SKM-1 (cell line): ENCODE results near the gene OGFOD3.

ENCODE experiments used
- DNase-seq: peaks from one replicate; lab custom pipeline; 2025; ENCODE audit not compliant: unreplicated experiment; lab: John Stamatoyannopoulos, UW

OGFOD3 gene

DNA sequence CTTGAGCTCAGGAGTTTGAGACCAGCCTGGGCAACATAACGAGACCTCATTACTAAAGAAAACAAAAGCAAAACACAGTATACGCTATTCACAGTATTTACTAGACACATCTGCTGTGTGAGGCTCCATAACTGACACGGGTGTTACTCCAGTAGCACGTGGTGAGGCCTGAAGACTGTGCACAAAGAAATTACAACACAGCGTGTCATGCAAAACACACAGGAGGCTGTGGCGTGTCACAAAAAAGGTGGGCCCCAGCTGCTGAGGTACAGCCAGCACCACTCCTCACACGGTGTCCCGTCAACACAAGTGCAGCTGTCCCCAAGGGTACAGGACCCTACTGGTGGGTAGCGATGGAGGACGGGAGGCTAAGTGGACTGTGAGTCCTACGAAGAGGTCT lies 29.5 kb upstream of the OGFOD3 start:
- DNase-seq, result no peak

DNA sequence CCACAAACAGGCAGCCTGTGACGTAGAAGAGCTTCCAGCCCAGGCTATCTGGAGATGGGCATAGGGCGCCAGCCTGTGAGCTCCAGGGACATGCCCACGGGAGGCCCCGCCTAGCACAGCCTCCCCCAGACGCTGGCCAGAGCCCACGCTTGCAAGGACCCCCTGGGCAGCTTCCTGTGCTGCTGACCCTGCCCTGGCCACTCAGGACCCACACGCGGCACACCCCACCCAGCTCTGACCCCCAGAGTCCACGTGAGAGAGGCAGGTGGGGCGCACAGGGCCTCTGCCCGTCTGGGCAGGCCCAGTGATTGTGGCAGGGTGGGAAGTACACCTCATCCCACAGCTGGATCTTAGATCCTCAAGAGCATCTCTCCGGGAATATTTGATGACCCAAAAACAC lies 28.3 kb upstream of the OGFOD3 start:
- DNase-seq, result no peak

DNA sequence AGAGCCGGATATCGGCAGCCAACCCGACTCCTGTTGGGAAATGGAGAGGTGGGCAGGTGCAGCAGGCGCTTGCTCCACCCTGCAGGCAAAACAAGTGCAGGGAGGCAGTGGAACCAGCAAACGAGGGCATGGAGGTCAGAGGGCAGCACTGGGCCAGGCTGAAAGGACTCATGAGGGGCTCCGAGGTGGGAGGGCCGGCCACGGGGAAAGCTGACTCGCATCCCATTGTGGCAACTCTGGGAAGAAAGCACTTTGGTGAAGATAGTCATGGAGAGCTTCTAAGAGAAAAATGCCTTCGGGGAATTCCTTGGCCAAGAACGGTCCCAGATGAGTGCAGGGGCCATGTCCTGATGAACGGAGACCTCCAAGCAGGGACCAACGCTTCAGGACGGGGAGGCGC lies 27.7 kb upstream of the OGFOD3 start:
- no peak for DNase-seq

DNA sequence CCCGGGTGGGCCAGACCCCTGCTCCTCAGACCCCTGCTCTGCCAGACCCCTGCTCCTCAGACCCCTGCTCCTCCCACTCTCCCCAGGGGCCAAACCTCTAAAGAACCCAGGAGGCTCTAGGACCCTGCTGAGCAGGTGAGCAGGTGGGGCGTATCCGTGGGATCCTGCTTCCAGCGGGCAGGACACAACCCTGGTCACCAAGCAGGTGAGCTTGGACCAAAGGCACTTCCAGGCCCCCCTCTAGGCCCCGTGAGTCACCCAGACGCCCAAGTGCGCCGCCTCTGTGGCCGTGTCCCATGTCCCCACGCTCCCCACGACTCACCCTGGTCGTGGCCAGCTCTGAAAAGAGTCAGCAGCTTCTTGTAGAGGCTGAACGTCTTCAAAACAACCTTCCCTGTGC lies 27.2 kb upstream of the OGFOD3 start:
- no peak for DNase-seq

DNA sequence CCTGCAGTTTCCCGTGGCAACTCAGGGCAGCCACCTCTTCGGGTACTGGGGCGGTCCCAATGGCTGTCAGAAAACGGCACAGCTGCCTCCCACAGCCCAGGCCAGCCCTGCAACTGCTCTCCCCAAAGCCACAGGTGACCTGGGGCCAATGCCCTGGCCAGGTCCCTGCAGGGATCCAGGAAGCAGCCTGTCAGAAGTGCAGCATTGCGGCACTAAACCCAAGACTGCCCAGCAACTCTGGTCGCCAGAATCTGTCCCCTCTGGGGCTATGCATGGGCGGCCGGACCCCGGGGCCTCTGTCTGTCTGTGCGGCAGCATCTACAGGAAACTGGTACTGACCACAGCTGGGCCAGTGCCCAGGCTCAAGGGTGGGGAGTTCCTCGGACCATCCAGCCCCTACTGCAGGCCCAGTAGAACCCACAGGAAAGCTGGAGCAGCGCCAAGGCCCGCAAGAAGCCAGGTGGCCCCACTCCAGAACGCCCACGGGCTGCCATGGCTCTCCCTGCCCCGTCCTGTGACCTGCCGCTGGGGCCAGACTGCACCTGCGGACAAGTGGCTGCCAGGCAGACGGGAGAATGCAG lies 26.6 kb upstream of the OGFOD3 start:
- no peak for DNase-seq

DNA sequence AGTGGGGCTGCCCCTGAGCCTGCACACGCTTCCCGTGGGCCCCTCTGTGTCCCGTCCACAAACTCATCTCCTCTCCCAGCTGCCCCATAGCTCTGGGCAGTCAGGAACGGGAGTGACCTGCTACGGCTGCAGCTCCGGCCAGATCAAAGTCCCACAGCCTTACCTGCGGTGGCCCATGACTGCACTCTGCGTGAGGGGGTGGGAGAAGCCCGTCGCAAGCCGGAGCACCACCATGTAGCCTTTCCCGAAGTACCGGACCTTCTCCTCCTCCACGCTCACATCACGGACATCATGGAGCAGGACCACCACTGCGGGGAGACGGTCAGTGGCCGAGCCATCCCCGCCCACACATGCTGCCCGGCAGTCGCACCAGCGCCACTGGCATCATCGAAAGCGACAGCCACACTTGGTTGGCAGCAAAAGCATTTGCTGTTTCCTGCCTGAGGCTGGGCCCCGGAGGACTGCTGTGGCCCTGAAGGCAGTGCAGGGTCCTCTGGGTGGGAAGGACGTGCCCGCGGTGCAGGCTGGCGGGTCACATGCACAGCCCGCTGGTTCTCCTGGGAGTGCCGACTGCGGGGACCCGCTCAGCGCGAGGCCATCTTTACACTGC lies 26.0 kb upstream of the OGFOD3 start:
- DNase-seq, result no peak

DNA sequence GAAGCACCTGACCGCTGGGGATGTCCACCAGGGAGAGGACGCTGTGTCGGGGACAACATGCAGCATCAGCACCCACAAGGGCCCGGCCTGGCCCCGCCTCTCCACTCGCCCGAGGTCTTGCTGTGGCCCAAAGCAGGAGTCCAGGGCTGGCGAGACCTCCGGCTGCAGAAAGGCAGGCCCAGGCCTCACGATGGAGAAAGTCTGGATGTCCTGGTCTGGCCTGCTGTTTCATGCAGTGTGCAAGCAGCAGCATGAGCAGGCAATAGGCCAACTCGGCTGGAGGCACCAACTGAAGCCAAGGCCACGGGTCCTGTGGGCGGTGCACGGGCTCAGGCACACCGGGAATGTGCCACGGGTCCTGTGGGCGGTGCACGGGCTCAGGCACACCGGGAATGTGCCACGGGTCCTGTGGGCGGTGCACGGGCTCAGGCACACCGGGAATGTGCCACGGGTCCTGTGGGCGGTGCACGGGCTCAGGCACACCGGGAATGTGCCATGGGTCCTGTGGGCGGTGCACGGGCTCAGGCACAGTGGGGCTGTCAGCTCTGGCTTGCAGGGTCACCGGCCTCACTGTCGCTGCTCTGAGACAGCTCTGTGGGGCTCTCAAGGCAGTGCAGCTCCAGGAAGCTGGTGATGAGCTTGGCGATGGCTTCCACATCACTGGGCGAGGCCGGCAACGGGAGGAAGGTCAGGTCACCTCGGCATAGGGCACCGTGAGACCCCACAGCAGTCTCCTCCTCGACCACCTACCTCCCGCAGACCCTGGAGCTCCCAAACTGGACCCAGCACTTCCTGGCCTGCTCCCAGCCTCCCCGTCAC lies 25.3 kb upstream of the OGFOD3 start:
- no peak for DNase-seq

DNA sequence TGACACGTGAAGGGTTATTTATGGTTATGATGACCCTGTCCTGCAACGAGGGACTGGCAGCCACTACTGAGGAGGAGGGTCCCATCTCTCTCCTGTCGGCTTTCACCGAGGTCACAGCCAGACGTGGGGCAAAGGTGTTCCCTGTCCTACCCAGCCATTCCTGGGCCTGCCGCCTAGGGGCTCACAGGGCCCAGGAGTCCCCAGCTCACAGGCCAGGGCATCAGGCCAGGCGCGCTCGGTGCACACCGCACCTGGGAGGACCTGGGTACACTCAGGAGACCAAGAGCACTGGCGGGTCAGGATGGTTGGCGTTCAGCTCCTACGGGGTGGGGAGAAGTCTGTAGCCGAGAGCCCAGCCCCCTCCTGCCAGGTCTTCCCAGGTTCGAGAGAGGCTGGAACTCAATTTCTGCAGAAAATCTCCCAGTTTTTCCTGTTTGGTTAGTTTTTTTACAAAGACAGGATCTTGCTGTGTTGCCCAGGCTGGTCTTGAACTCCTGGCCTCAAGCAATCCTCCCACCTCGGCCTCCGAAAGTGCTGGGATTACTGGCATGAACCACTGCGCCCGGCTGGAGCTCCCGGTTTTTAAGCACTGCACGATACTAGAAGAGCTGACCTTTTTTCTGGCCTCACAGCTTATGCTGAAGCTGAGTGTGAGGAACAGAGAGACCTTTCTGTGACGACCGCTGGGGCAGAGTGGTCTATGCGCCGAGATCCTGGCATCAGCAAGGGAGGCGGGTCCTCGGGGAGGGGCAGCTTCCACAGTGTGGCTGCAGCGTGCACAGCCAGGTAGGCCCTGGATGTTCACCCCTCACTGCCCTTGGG lies 24.5 kb upstream of the OGFOD3 start:
- no peak for DNase-seq

DNA sequence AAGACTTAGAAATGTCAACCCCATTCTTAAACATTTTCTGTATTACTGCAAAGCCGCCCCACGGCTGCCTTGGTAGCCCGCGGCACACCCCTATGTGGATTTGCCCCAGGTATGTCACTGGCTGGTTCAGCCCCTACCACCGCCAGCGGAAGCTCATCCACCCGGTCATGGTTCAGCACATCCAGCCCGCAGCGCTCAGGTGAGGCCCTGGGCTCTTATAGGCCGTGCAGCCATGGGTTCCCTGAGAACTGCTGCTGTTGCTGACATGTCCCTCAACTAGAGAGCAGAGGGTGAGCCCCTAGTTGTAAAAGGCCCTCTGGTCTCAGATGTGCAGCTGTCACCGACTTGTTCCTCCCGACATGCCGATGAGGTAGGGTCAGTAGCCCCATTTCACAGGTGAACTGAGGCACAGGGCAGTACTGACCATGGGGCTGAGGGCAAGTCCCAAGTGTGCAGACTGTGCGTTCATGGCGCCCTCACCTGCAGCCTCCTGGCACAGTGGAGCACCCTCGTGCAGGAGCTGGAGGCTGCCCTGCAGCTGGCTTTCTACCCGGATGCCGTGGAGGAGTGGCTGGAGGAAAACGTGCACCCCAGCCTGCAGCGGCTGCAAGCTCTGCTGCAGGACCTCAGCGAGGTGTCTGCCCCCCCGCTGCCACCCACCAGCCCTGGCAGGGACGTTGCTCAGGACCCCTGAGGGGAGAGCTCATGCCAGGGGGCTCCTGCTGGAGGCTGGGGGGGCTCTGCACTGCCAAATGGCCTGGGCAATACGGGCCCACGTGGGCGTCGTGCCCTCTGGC lies 23.5 kb upstream of the OGFOD3 start:
- no peak for DNase-seq

DNA sequence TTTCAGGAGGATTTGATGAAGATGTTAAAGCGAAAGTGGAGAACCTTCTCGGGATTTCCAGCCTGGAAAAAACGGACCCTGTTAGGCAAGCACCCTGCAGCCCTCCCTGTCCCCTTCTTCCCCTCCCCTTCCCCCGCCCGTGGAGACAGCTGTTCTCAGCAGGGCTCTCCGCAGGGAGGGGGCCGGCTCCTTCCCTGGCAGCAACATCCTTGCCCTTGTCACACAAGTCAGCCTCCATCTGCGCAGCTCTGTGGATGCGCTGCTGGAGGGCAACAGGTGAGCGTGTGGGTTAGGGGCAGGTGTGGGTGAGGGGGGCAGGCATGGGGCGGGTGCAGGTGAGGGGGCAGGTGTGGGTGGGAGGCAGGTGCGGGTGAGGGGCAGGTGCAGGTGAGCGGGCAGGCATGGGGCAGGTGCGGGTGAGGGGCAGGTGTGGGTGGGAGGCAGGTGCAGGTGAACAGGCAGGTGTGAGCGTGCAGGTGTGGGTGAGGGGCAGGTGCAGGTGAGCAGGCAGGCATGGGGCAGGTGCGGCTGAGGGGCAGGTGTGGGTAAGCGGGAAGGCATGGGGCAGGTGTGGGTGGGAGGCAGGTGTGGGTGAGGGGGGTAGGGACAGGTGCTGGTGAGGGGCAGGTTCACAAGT lies 22.7 kb upstream of the OGFOD3 start:
- no peak for DNase-seq

DNA sequence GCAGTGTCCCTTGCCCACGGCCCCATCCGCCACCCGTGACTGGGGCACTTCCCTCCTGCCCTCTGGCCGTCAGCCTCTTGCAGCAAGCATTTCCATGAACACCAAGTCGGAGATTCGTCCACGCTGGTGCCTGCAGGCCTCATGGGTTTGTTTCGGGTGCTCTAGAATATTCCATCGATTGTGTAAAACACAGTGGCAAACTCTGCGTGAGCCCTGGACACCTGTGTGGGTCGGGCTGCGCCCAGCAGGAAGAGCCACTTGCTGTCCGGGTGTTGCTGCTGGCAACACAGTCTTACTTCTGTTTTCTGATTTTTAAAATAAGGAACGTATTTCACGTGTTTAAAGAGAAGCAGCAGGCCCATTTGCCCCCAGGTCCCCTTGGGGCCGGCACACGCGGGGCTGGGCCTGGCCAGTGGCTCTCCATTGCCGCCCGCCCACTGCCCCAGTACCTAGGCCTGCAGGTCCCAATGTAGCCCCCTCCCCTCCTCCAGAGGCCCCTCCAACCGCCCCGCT lies 22.1 kb upstream of the OGFOD3 start:
- DNase-seq, result no peak

DNA sequence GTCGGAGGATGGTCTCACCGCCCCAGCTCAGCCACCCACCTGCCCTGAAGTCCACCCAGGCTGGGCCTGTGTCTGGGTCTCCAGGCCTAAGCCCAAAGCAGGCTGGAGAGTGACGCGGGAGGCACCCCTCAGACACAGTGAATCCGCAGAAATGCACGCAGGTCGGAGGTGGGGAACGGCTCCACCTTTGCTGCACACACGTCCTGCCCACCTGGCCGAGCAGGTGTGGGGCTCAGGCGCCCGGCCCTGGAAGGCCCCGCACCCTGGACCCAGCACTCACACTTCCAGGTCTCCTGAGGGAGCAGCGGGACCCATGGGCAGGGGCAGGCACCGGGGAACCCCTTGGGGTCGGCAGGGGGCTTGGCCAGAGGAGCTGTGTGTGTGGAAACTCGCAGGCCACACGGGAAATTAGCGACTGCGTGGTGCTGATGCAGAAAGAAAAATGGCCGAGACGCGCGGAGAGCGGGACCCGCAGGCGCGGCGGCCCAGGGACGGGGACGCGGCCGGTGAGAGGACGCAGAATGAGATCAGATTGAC lies 21.5 kb upstream of the OGFOD3 start:
- DNase-seq, result no peak

DNA sequence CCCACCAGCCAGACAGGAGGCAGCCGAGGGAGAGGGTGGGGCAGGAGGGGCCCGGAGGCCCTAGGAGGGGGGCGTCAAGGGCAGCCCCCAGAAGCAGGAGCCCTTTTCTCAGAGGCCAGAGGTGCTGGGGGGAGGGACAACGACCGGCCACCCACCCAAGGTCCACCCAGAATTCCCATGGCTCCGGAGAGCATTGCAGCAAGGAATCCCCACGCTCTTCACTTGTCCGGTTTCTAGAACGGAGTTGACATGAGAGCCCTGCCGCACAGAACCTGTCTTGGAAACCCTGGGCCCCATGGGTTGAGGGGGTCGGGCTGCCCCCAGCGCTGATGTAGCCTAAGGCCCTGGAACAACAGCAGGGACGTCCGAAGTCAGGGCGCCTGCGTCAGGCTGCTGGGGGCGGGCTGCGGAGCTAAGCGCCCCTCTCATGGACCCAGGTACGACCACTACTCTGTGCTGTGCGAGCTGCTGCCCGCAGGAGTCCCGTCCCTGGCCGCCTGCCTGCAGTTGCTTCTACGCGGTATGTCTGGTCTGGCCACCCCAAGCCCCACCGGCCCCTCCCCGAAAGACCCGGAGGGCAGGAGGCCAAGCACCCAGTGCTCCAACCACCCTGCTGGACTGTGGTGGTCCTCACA lies 20.9 kb upstream of the OGFOD3 start:
- no peak for DNase-seq

DNA sequence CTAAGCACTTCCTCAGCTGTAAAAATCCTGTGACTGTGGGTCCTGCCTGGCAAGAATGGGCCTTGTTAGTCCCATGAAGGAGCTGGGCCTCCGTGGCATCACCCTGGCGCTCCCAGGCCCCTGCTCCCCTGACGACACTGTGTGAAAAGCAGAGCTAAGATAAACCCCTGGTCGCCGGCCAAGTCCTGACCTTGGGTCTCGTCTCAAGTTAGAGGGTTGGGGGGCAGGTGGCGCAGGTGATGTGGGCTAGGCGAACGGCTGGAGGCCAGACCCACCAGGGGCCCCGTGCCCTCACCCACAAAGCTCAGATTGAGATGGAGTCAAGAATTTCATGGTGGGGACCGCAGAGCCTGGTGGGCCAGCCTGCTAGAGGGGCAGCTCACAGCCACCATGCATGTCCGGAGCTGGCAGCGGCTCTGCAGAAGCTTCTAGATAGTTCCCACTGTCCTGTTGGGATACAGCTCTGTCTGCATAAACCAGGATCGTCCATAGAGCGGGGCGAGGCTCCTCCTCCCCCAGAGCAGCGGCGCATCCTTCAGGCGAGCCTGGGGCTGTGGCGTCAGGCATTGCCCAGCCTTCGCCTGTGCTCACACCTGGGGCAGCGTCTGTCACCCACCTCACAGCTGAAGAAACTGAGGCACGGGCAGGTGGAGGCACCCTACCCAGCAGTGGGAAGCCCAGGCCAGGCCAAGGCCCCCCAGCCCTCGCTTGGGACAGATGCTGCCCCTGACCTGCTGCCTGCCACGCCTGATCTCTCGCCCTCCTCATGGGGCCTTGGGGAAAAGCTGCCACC lies 20.2 kb upstream of the OGFOD3 start:
- DNase-seq, result no peak

DNA sequence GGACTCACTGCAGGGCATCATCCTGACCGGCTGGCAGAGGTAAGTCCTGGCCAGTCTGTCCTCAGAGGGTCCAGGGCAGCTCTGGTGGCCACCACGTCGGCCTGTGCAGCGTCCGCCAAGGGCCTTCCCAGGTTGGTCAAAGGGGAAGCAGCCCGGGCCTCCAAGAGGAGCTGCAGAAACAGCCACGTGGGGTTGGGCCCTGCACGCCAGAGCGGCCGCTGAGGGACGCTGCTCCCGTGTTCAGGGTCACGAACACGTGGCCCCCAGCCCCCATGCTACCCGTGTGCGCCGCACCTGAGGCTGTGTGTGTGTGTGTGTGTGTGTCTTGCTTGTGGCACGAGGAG lies 18.9 kb upstream of the OGFOD3 start:
- DNase-seq, result no peak

DNA sequence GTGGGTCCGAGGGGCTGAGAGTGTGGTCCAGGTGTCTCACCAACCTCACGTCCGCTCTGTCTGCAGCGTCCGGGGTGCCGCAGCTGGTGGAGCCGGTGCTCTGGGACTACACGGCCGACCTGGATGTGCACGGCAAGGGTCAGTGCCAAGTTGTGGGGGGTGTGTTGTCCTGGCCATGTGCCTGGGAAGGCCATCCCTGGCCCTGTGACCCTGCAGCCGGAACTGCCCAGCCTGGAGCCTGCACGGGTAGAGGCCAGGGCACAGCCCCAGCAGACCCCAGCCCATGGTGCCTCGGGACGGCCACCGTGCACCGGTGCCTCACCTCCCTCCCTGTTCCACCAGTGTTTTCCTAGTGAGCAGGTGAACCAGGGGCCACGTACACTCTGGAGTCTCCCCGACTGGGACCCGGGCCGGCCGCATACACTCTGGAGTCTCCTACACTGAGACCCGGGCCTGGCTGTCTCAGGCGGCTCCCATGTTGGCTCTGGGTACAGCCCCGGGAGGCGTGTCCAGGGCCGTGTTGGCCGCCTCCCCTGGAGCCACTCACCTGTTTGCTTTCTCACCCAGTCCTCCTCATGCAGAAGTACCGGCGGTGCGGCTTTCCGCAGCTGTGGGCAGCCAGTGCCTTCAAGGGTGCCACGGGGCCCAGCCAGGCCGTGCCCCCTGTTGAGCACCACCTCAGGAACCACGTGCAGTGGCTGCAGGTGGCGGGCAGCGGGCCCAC lies 18.4 kb upstream of the OGFOD3 start:
- no peak for DNase-seq

DNA sequence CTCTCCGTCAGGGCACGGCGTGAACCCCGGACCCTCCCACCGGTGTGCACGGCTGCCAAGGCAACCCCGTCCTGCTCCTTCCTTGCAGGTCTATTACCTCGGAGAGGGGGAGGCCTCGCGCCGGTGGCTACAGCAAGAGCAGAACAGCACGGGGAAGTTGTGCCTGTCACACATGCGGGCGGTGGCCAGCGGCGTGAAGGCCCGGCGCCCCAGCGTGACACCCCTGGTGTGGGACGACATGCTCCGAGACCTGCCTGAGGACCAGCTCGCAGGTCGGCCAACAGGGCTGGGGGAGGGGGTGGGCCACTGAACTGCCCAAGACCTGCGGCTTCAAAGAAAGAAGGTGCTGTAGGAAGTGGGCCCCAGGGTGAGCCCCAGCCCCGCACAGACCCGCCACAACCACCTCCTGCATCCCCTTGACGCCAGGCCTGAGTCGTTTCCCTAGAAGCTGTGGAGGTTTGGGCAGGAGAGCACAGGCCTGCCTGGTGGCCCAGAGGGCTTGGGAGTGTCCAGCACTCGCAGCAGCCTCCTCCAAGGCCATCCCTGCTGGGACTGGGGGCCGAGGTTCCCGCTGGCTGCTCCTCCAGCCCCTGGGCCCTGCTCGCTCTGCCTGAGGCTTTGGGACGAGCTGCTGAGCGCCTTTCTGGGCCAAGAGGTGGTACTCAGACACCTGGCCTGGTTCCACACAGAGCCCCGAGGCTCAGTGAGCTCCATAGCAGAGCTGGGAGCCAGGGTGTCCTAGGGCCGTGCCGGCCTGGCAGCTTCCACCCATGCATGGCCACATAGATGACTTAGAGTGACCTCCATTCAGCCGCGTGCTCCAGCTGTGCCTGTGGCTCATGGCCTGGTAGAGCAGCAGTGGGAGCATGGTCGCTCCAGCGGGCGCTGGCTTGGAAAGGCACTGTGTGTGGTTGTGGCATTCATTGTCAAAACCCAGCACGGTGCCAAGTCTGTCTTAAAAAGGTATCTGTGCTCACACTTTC lies 17.5 kb upstream of the OGFOD3 start:
- DNase-seq, result no peak
